HG03354 (cell line): ENCODE data around the gene ZMYND11.
"Not testable (repeated sequence)": the region's sequence is repeated elsewhere in the genome, so short reads cannot be mapped to it uniquely, and the experiment has no call there.

ENCODE experiments used
- ATAC-seq: cut with Tn5 transposase; IDR thresholded peaks from one replicate; pipeline ENCODE4 v1.9.1; 2021; ENCODE audit warnings: mild to moderate bottlenecking; ENCODE audit not compliant: unreplicated experiment, poor library complexity, severe bottlenecking

Gene ZMYND11

DNA sequence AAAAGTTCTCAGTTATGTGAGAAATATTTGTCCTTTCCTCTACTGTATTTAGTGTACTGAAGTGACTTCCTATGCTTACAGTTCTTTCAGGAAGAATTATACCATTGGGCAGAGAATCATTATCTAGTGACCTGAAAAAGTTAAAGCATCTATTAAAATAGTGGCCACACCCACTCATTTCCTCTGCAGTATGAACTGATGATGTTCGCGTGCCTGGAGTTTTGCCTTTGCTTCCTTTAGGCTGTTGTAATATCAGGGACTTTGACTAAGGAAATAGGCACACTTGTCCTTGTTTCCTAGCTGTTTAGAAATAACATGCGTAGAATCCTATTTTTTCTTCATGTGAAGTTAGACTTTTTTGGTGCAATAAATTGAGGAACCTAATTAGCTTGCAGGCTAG lies 100.7 kb downstream of the ZMYND11 start:
- no peak for ATAC-seq

DNA sequence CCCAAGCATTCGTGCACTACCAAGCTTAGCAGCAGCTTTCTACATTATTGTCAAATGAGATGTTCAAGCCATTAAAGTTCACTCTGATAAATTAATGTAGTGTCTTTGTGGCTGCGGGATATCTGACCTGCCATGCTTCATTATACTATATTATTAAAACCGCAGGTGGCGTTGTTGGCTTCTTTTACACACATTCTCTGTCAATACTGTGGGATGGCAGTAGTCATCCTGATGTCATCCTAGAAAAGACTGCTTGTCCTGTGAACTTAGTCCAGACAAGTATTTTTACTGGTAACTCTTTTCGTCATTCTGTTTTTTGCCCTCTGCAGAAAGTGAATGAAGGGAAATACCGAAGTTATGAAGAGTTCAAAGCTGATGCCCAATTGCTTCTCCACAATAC lies 103.9 kb downstream of the ZMYND11 start:
- no peak for ATAC-seq

GRCh38 chr10:241451-241850 lies 106.2 kb downstream of the ZMYND11 start:
- ATAC-seq = no peak

- ATAC-seq = no peak
Observed at GRCh38 chr10:241966-242643, 106.8 kb downstream of the ZMYND11 start.

DNA sequence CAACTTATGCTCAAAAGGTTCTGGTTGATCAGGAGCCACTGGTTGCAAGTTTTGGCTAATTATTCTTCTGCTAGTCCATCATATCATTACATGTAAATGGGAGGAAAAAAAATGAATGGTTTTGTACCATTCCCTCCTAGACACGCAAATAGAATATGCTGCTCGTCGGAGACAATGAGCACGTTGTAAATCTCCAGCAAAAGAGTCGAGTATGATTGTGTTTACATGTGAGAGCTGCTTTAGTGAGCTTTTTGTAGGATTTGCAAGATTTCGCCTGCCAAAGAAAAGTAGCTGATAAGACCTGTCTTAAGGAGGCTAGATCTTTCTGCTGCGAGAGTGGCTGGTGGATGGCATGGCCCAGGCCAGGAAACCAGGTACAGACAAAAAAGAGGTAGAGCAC lies 109.0 kb downstream of the ZMYND11 start:
- ATAC-seq = no peak

DNA sequence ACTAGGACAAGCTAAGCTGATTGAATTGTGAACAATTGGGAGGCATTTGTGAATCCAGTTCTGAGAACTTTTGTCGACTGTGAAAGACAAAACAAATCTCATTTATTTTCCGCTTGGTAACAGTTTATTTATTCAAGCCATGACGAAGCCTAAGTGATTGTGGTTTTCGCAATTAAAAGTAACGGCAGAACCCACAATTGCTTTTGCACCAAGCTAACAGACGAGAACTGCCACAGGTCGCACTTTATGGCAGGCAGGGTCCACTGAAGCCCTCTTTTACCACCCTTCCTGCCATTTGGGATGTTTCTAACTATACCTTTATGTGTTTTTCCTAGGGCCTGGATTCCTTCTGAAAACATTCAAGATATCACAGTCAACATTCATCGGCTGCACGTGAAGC lies 111.2 kb downstream of the ZMYND11 start:
- ATAC-seq = no peak

DNA sequence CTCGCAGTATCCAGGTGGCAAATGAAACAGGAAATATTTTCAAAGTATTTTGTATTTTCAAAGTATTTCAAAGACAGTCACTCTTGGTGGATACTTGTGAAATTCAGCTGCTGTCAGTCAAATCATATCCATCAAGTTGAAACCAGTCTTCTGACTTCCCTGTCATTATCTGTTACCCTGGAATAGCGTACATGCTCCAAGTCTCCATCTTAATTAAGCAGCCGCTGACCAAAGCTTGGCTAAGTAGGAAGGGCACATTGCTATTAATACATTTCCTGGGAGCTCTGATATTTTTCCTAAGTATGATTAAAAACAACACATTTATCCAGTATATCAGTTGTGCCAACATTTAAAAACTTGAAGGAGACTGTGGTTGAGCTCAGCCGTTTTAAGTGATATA lies 112.2 kb downstream of the ZMYND11 start:
- no peak for ATAC-seq

GRCh38 chr10:248307-248706 lies 113.1 kb downstream of the ZMYND11 start:
- ATAC-seq = no peak

- ATAC-seq = no peak
Observed at GRCh38 chr10:251982-252582, 116.8 kb downstream of the ZMYND11 start.

DNA sequence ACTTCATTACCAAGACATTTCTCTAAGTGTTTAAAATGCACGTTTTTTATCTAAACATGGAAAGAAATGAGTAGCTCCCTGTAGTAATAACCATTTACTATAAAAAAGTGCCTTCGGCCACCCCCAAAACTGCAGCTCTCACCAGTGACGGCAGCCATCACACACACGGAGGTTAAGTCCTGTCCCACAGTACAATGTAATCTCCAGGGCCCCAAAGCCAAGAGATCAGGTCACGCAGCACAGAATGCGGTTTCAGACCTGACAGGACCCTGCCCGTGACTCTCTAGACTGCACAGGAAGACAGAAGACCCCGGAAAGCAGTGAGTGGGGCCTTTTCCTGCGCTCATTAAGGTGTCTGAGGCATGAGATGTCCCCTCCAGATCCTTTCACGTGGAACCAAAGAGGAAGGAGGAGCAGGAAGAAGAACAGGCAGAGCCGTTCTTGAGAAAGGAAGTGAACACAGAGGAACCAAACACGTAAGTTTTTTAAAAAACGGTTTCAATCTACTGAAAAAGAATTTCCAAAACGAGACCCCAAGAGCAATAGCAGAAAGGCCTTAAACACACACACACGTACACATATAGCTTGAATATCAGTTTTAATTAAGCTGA lies 125.7 kb downstream of the ZMYND11 start:
- no peak for ATAC-seq

GRCh38 chr10:264160-265073 lies 129.2 kb downstream of the ZMYND11 start:
- not testable (repeated sequence) for ATAC-seq

DNA sequence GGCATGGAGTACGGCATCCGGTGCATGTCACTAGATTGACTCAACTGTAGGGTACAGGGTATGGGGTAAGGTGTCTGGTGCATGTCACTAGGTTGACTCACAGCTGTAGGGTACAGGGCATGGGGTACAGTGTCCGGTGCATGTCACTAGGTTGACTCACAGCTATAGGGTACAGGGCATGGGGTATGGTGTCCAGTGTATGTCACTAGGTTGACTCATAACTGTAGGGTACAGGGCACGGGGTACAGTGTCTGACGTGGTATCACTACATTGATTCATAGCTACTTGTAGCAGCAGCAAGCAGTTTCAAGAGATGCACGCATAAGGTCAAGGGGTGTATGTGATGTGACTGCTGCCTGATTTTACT lies 129.8 kb downstream of the ZMYND11 start:
- not testable (repeated sequence) for ATAC-seq

- ATAC-seq = not testable (repeated sequence)
Observed at GRCh38 chr10:265816-266588, 130.7 kb downstream of the ZMYND11 start.

- ATAC-seq = no peak
Observed at GRCh38 chr10:266974-267425, 131.7 kb downstream of the ZMYND11 start.

DNA sequence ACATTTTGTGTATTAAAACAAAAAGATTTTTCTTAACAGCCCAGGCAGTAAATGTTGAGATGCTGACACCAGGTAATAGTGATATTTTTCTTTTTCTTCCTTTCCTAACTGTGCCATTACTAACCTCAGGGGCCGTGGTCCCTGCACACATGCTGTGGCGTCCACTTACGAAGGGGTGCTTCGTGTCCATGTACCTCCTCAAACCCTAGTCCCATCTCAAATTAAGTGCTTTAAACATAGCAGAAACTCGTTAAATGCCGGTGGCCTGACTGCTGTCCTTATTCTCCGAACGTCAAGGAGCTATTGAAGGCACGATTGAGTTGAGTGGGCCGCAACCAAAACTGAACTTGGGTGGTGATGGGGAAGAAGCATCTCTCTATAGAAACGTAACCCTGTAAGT lies 132.4 kb downstream of the ZMYND11 start:
- no peak for ATAC-seq

- ATAC-seq = no peak
Observed at GRCh38 chr10:269440-270074, 134.3 kb downstream of the ZMYND11 start.

- ATAC-seq = no peak
Observed at GRCh38 chr10:271201-271600, 135.9 kb downstream of the ZMYND11 start.

- no peak for ATAC-seq
Observed at GRCh38 chr10:271722-272121, 136.5 kb downstream of the ZMYND11 start.

GRCh38 chr10:273088-273487 lies 137.8 kb downstream of the ZMYND11 start:
- no peak for ATAC-seq
